ENCODE results near the gene FGA.
"Not testable (repeated sequence)": the region's sequence is repeated elsewhere in the genome, so short reads cannot be mapped to it uniquely, and the experiment has no call there.

FGA gene

GRCh38 chr4:154604696-154605200, 14.2 kb upstream of the FGA start:
- no peak for DNase-seq (ENCODE audit: extremely low spot score)
- no peak for TF ChIP-seq CTBP1 (IDR thresholded peaks at IDR 0.05; ENCODE audit: borderline replicate concordance)
- no peak for TF ChIP-seq FOXA1 (IDR thresholded peaks at IDR 0.05)
- no peak for TF ChIP-seq L3MBTL2 (conservative IDR thresholded peaks at IDR 0.05)
- ChIA-PET POLR2A (interaction anchor here (1.3 kb wide), 1 partner anchor 55 kb away, joined by 4 read pairs; the partner anchor contains the start of gene PLRG1), CTCF (interaction anchor here (2.8 kb wide), 1 partner anchor 14 kb away, joined by 9 read pairs; no protein-coding TSS in a partner anchor)

DNA sequence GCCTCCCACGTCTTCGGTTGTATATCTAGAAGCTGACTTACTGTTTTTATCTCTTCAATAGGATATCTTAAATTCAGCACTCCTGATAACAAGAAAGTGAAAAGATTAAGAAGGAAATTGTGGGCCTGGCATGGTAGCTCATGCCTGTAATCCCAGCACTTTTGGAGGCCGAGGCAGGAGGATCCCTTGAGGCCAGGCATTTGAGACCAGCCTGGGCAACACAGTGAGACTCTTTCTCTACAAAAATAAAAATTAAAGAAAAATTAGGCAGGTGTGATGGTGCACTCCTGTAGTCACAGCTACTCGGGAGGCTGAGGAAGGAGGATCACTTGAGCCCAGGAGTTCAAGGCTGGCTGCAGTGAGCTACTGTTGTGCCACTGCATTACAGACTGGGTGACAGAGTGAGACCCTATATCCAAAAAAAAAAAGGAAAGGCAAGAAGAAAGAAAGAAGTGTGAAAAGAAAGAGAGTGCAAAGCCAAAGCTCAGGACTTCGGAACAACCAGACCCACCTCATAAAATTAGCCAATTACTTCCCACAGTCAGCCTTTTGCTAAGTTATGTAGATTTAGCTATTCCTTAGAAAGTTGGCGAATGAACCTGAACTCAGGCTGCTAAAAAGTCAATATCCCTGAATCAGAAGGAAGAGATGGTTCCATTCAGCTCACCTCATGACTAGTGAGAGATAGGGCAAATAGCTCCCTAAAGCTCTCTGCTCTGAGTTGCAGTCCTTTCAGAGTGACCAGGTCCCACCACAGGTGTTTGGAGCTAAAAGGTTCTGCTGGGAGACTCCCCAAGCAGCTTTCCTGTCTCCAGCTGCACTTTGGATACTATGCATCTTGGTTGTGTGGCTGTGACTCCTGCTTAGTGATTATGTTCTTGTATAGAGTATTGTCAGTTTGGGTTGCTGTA, 12.7 kb upstream of the FGA start:
- no peak for TF ChIP-seq BHLHE40 (IDR thresholded peaks at IDR 0.05; ENCODE audit: borderline replicate concordance)
- no peak for TF ChIP-seq L3MBTL2 (conservative IDR thresholded peaks at IDR 0.05)
- TF ChIP-seq CTBP1 (IDR thresholded peaks at IDR 0.05; ENCODE audit: borderline replicate concordance) = no peak
- no peak for TF ChIP-seq NFRKB (IDR thresholded peaks at IDR 0.05)
- TF ChIP-seq LEF1 (IDR thresholded peaks at IDR 0.05; ENCODE audit: borderline replicate concordance) = no peak
- no peak for TF ChIP-seq SUZ12 (IDR thresholded peaks at IDR 0.05)
- no peak for TF ChIP-seq PKNOX1 (IDR thresholded peaks at IDR 0.05)
- no peak for TF ChIP-seq ELF4 (IDR thresholded peaks at IDR 0.05)
- TF ChIP-seq HDGF (IDR thresholded peaks at IDR 0.05; ENCODE audit: borderline replicate concordance) = no peak
- TF ChIP-seq SP1 (IDR thresholded peaks at IDR 0.05) = no peak
- TF ChIP-seq ZNF384 (IDR thresholded peaks at IDR 0.05) = no peak
- TF ChIP-seq FOXM1 (IDR thresholded peaks at IDR 0.05; ENCODE audit: borderline replicate concordance) = no peak
- TF ChIP-seq ARNT (IDR thresholded peaks at IDR 0.05) = no peak
- TF ChIP-seq FOXK2 (IDR thresholded peaks at IDR 0.05) = no peak
- TF ChIP-seq FOXA1 (IDR thresholded peaks at IDR 0.05) = no peak
- no peak for DNase-seq (ENCODE audit: extremely low spot score)
- CTCF ChIA-PET = interaction anchor here (1.3 to 2.8 kb wide), 3 partner anchors 9 to 19 kb away, joined by 4 to 9 read pairs (median 7); no protein-coding TSS in a partner anchor
- POLR2A ChIA-PET = no interaction called here

GRCh38 chr4:154602404-154603020, 12.0 kb upstream of the FGA start:
- TF ChIP-seq ELF4 (IDR thresholded peaks at IDR 0.05) = no peak
- no peak for TF ChIP-seq SUZ12 (IDR thresholded peaks at IDR 0.05)
- TF ChIP-seq BHLHE40 (IDR thresholded peaks at IDR 0.05; ENCODE audit: borderline replicate concordance) = no peak
- TF ChIP-seq ARNT (IDR thresholded peaks at IDR 0.05) = no peak
- no peak for TF ChIP-seq SP1 (IDR thresholded peaks at IDR 0.05)
- TF ChIP-seq HDGF (IDR thresholded peaks at IDR 0.05; ENCODE audit: borderline replicate concordance) = no peak
- TF ChIP-seq FOXM1 (IDR thresholded peaks at IDR 0.05; ENCODE audit: borderline replicate concordance) = no peak
- TF ChIP-seq LEF1 (IDR thresholded peaks at IDR 0.05; ENCODE audit: borderline replicate concordance) = no peak
- no peak for TF ChIP-seq FOXA1 (IDR thresholded peaks at IDR 0.05)
- no peak for TF ChIP-seq TARDBP (IDR thresholded peaks at IDR 0.05)
- no peak for DNase-seq (ENCODE audit: extremely low spot score)
- ChIA-PET CTCF (interaction anchor here (1.3 to 2.8 kb wide), 3 partner anchors 8 to 19 kb away, joined by 4 to 9 read pairs (median 7); no protein-coding TSS in a partner anchor), POLR2A (no interaction called here)

- DNase-seq (ENCODE audit: extremely low spot score) = no peak
- ChIA-PET CTCF (interaction anchor here (1.2 kb wide), 1 partner anchor 21 kb away, joined by 4 read pairs; no protein-coding TSS in a partner anchor), POLR2A (no interaction called here)
- TF ChIP-seq L3MBTL2 (conservative IDR thresholded peaks at IDR 0.05) = no peak
- TF ChIP-seq SUZ12 (IDR thresholded peaks at IDR 0.05) = no peak
- TF ChIP-seq ARNT (IDR thresholded peaks at IDR 0.05) = no peak
- TF ChIP-seq BHLHE40 (IDR thresholded peaks at IDR 0.05; ENCODE audit: borderline replicate concordance) = no peak
- no peak for TF ChIP-seq CTBP1 (IDR thresholded peaks at IDR 0.05; ENCODE audit: borderline replicate concordance)
These were observed 7.5 kb upstream of the FGA start for GRCh38 chr4:154597798-154598774.

DNA sequence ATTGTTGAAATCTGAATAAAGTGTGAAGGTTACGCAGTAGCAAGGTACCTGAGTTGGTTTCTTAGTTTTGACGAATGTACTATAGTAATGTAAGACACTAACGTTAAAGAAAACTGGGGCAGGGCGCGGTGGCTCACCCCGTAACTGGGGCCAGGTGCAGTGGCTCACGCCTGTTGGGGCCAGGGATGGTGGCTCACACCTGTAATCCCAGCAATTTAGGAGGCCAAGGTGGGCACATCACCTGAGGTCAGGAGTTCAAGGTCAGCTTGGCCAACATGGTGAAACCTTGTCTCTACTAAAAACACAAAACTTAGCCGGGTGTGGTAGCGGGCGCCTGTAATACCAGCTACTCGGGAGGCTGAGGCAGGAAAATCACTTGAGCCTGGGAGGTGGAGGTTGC, 6.7 kb upstream of the FGA start:
- DNase-seq (ENCODE audit: extremely low spot score); POLR2A ChIA-PET; CTCF ChIA-PET: not testable (repeated sequence)

DNA sequence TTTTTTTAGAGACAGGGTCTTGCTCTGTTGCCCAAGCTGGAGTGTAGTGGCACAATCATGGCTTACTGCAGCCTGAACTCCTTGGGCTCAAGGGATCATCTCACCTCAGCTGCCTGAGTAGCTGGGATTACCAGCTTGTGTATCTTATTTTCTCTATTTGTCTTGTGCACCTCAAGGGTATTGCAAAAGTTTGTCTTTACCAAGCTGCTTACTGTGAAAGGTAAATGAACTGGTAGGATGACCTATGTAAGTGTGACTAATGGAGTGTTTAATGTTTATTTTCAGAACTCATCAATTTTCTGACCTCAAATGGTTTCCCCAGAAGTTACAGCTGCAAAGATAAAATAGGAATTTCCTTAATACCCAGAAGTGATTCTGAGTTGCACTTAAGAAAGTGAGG, 5.3 kb upstream of the FGA start:
- ChIA-PET CTCF (interaction anchor here (1.0 to 1.2 kb wide), 3 partner anchors 10 to 28 kb away, joined by 3 to 5 read pairs (median 3); no protein-coding TSS in a partner anchor), POLR2A (no interaction called here)
- no peak for TF ChIP-seq CTBP1 (IDR thresholded peaks at IDR 0.05; ENCODE audit: borderline replicate concordance)
- TF ChIP-seq FOXM1 (IDR thresholded peaks at IDR 0.05; ENCODE audit: borderline replicate concordance) = no peak
- TF ChIP-seq SUZ12 (IDR thresholded peaks at IDR 0.05) = no peak
- TF ChIP-seq BHLHE40 (IDR thresholded peaks at IDR 0.05; ENCODE audit: borderline replicate concordance) = no peak
- TF ChIP-seq SP1 (IDR thresholded peaks at IDR 0.05) = no peak
- no peak for TF ChIP-seq ELF4 (IDR thresholded peaks at IDR 0.05)
- no peak for TF ChIP-seq ZNF384 (IDR thresholded peaks at IDR 0.05)
- no peak for TF ChIP-seq NFRKB (IDR thresholded peaks at IDR 0.05)
- TF ChIP-seq FOXA1 (IDR thresholded peaks at IDR 0.05) = no peak
- TF ChIP-seq HDGF (IDR thresholded peaks at IDR 0.05; ENCODE audit: borderline replicate concordance) = no peak
- no peak for TF ChIP-seq L3MBTL2 (conservative IDR thresholded peaks at IDR 0.05)
- no peak for TF ChIP-seq LEF1 (IDR thresholded peaks at IDR 0.05; ENCODE audit: borderline replicate concordance)
- no peak for TF ChIP-seq TARDBP (IDR thresholded peaks at IDR 0.05)
- no peak for TF ChIP-seq PKNOX1 (IDR thresholded peaks at IDR 0.05)
- no peak for TF ChIP-seq ARNT (IDR thresholded peaks at IDR 0.05)
- TF ChIP-seq FOXK2 (IDR thresholded peaks at IDR 0.05) = no peak
- no peak for DNase-seq (ENCODE audit: extremely low spot score)

- CTCF ChIA-PET = interaction anchor here (0.6 to 1.7 kb wide), 4 partner anchors 8 to 30 kb away, joined by 3 to 4 read pairs (median 3); no protein-coding TSS in a partner anchor
- POLR2A ChIA-PET = interaction anchor here (1.7 kb wide), 1 partner anchor 44 kb away, joined by 6 read pairs; the partner anchor contains the start of gene PLRG1
- DNase-seq (ENCODE audit: extremely low spot score) = not testable (repeated sequence)
These were observed 3.8 kb upstream of the FGA start for GRCh38 chr4:154594343-154594742.

All from HEK293T (cell line).